ENCODE results near the gene ACADVL. TPM values are rescaled to one million over a fixed set of nuclear protein-coding genes. Genes with fewer than 3 reads are reported as not detected.
A peak's percentile ranks its signal among the peaks of the same experiment; 100 is the strongest.

The ACADVL gene
- total RNA-seq, 1 donor from 2014 or later = 219 TPM

GRCh38 chr17:7196651-7197401 is 22.9 kb upstream of the ACADVL start:
- Histone ChIP-seq H3K27me3 (ENCODE audit: control insufficient read depth, insufficient read depth, low read length) (no peaks in the 10 kb centered on the region), H3K36me3 (ENCODE audit: control insufficient read depth, insufficient read depth, low read length) (peaks cover 1% of the 10 kb centered on the region)

GRCh38 chr17:7203391-7203790 is 16.3 kb upstream of the ACADVL start:
- DNase-seq (ENCODE audit: low read depth) = no peak
- Histone ChIP-seq H3K36me3 (ENCODE audit: control insufficient read depth, insufficient read depth, low read length) (peaks cover 4% of the 10 kb centered on the region), H3K27me3 (ENCODE audit: control insufficient read depth, insufficient read depth, low read length) (no peaks in the 10 kb centered on the region), H3K4me3 (ENCODE audit: low read depth, low read length) (no peak overlapping the region)
- TF ChIP-seq CTCF (IDR thresholded peaks at IDR 0.05; ENCODE audit: insufficient read depth, low read length, poor library complexity, severe bottlenecking) = no peak

More at GRCh38 chr17:7196651-7197401, 22.9 kb upstream of the ACADVL start:
- H3K4me3 ChIP-seq (ENCODE audit: low read depth, low read length) = no peak overlapping the region
- no peak for DNase-seq (ENCODE audit: low read depth)
- TF ChIP-seq CTCF (IDR thresholded peaks at IDR 0.05; ENCODE audit: insufficient read depth, low read length, poor library complexity, severe bottlenecking) = no peak

- Histone ChIP-seq H3K27me3 (ENCODE audit: control insufficient read depth, insufficient read depth, low read length) (no peaks in the 10 kb centered on the region), H3K36me3 (ENCODE audit: control insufficient read depth, insufficient read depth, low read length) (peaks cover 4% of the 10 kb centered on the region), H3K4me3 (ENCODE audit: low read depth, low read length) (peak overlapping the region; percentile 29)
- DNase-seq (ENCODE audit: low read depth) = no peak
- no peak for TF ChIP-seq CTCF (IDR thresholded peaks at IDR 0.05; ENCODE audit: insufficient read depth, low read length, poor library complexity, severe bottlenecking)
These were observed 15.4 kb upstream of the ACADVL start for GRCh38 chr17:7204336-7204735.

GRCh38 chr17:7204828-7205461 is 14.8 kb upstream of the ACADVL start:
- H3K4me3 ChIP-seq (ENCODE audit: low read depth, low read length) = peak overlapping the region; percentile 29
- peaks cover 4% of the 10 kb centered on the region for H3K36me3 ChIP-seq (ENCODE audit: control insufficient read depth, insufficient read depth, low read length)
- H3K27me3 ChIP-seq (ENCODE audit: control insufficient read depth, insufficient read depth, low read length) = no peaks in the 10 kb centered on the region
- no peak for DNase-seq (ENCODE audit: low read depth)
- TF ChIP-seq CTCF (IDR thresholded peaks at IDR 0.05; ENCODE audit: insufficient read depth, low read length, poor library complexity, severe bottlenecking) = no peak

- no peak for TF ChIP-seq CTCF (IDR thresholded peaks at IDR 0.05; ENCODE audit: insufficient read depth, low read length, poor library complexity, severe bottlenecking)
- DNase-seq (ENCODE audit: low read depth) = no peak
- Histone ChIP-seq H3K4me3 (ENCODE audit: low read depth, low read length) (peak overlapping the region; percentile 29), H3K27me3 (ENCODE audit: control insufficient read depth, insufficient read depth, low read length) (no peaks in the 10 kb centered on the region), H3K36me3 (ENCODE audit: control insufficient read depth, insufficient read depth, low read length) (peaks cover 4% of the 10 kb centered on the region)
These were observed 14.2 kb upstream of the ACADVL start for GRCh38 chr17:7205561-7205960.
